ENCODE results near the gene LHFPL3.

LHFPL3 gene

DNA sequence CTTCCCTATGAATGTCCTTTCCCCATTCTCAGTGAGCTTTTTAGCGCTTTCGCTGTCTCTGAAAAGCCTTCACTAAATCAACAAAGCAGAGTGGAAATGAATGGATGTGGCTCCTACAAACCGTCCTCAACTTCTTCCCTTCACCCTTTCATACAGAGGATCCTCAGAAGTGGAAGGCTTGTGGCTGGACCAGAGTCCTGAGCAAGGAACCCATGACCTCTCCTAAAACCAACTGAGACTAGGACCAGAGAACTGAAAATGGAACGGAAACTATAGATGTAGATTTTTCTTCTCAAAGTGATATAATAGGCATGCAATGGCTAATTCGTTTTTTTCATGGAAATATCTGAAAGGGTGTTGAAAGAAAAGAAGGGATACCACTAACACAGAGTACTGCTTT is 122.5 kb downstream of the LHFPL3 start:
- no peak overlapping the region for H2BK120ac ChIP-seq (ENCODE audit: low read depth, low read length)
- DNase-seq = no peak
- H3K27me3 ChIP-seq (ENCODE audit: insufficient read depth, low read length, poor library complexity) = no peaks in the 10 kb centered on the region
- H4K5ac ChIP-seq (ENCODE audit: low read length) = no peak overlapping the region
- no peak overlapping the region for H3K4me2 ChIP-seq (ENCODE audit: low read length)
- no peak overlapping the region for H4K8ac ChIP-seq (ENCODE audit: low read depth, low read length)
- no peaks in the 10 kb centered on the region for H3K36me3 ChIP-seq (ENCODE audit: control insufficient read depth, insufficient read depth, low read length)
- no peak overlapping the region for H3K56ac ChIP-seq (ENCODE audit: low read length)
- no peaks in the 10 kb centered on the region for H3K79me2 ChIP-seq (ENCODE audit: control insufficient read depth, insufficient read depth, low read length)
- no peak overlapping the region for H3K4ac ChIP-seq (ENCODE audit: low read depth, low read length)
- H3K9ac ChIP-seq (ENCODE audit: low read length) = no peak overlapping the region
- H3K4me1 ChIP-seq (ENCODE audit: control insufficient read depth, low read depth, low read length) = no peaks in the 10 kb centered on the region
- H3K4me3 ChIP-seq (ENCODE audit: low read length) = no peak overlapping the region
- no peak overlapping the region for H3K23ac ChIP-seq (ENCODE audit: low read length)
- WGBS (ENCODE audit: extremely low coverage, insufficient coverage, low lambda C conversion rate) = no CpG with 5 or more reads among the region's 5 CpGs
- no peak overlapping the region for H2AK5ac ChIP-seq (ENCODE audit: low read length)
- no peak overlapping the region for H2BK5ac ChIP-seq (ENCODE audit: low read length)
- no peak overlapping the region for H3K27ac ChIP-seq (ENCODE audit: low read depth, low read length)
- H2BK15ac ChIP-seq (replicated peaks; ENCODE audit: low read depth) = no peak overlapping the region
- no peak overlapping the region for H3K18ac ChIP-seq (ENCODE audit: low read length)
- H3K79me1 ChIP-seq (ENCODE audit: low read length) = no peaks in the 10 kb centered on the region

DNA sequence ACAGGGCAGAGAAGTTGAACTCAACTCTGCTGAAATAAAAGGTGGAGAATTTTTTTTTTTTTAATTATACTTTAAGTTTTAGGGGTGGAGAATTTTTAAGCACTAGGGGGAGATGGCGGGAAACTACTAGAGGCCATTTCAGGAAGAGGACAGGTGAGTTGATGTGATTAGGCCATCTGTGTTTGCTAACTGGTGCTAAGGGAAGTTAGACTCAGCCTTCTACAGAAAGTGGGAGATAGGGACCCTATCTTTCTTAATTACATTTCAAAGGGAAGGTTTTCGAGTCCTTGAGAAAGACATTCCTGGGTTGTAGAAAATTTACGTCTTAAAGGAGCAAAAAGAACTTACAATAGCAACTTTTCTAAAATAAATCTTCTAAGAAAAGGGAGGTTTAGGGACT is 124.8 kb downstream of the LHFPL3 start:
- WGBS (ENCODE audit: extremely low coverage, insufficient coverage, low lambda C conversion rate) = no CpG with 5 or more reads among the region's 3 CpGs

DNA sequence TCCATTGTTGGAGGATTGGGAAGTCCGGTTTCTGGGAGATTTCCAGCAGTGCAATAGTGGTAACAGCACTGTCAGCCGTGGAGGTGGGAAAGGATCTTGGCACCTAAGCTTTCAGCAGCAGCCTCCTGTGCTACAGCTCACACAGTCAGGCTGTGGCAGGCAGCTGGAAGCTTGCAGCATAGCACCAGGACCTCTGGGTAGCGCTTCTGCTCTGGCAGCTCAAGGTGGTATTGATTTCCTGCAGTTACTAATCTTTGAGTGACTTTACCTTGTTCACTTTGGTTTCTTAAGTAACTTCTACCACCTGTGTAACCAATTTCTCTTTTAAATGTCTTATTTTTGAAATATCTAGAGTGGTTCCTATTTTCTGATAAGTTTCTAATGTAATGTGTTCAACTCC is 130.5 kb downstream of the LHFPL3 start:
- no peaks in the 10 kb centered on the region for H3K79me1 ChIP-seq (ENCODE audit: low read length)
- no peak overlapping the region for H4K8ac ChIP-seq (ENCODE audit: low read depth, low read length)
- H3K23ac ChIP-seq (ENCODE audit: low read length) = no peak overlapping the region
- no peaks in the 10 kb centered on the region for H3K36me3 ChIP-seq (ENCODE audit: control insufficient read depth, insufficient read depth, low read length)
- H3K9ac ChIP-seq (ENCODE audit: low read length) = no peak overlapping the region
- no peaks in the 10 kb centered on the region for H3K79me2 ChIP-seq (ENCODE audit: control insufficient read depth, insufficient read depth, low read length)
- no peak overlapping the region for H3K4me3 ChIP-seq (ENCODE audit: low read length)
- no peak overlapping the region for H2BK15ac ChIP-seq (replicated peaks; ENCODE audit: low read depth)
- no CpG with 5 or more reads among the region's 3 CpGs for WGBS (ENCODE audit: extremely low coverage, insufficient coverage, low lambda C conversion rate)
- H2BK120ac ChIP-seq (ENCODE audit: low read depth, low read length) = no peak overlapping the region
- H3K18ac ChIP-seq (ENCODE audit: low read length) = no peak overlapping the region
- H3K4me2 ChIP-seq (ENCODE audit: low read length) = no peak overlapping the region
- no peak overlapping the region for H4K5ac ChIP-seq (ENCODE audit: low read length)
- H3K4ac ChIP-seq (ENCODE audit: low read depth, low read length) = no peak overlapping the region
- peak overlapping the region; percentile 45 for H3K27ac ChIP-seq (ENCODE audit: low read depth, low read length)
- DNase-seq = no peak
- H2AK5ac ChIP-seq (ENCODE audit: low read length) = no peak overlapping the region
- no peaks in the 10 kb centered on the region for H3K27me3 ChIP-seq (ENCODE audit: insufficient read depth, low read length, poor library complexity)
- H3K56ac ChIP-seq (ENCODE audit: low read length) = no peak overlapping the region
- H3K4me1 ChIP-seq (ENCODE audit: control insufficient read depth, low read depth, low read length) = no peaks in the 10 kb centered on the region
- no peak overlapping the region for H2BK5ac ChIP-seq (ENCODE audit: low read length)

More for the DNA sequence above, 124.8 kb downstream of the LHFPL3 start:
- H3K4me3 ChIP-seq (ENCODE audit: low read length) = no peak overlapping the region
- no peak overlapping the region for H2AK5ac ChIP-seq (ENCODE audit: low read length)
- H2BK120ac ChIP-seq (ENCODE audit: low read depth, low read length) = no peak overlapping the region
- DNase-seq = peak; percentile 5
- H3K56ac ChIP-seq (ENCODE audit: low read length) = no peak overlapping the region
- no peaks in the 10 kb centered on the region for H3K79me2 ChIP-seq (ENCODE audit: control insufficient read depth, insufficient read depth, low read length)
- H3K27me3 ChIP-seq (ENCODE audit: insufficient read depth, low read length, poor library complexity) = no peaks in the 10 kb centered on the region
- H3K79me1 ChIP-seq (ENCODE audit: low read length) = no peaks in the 10 kb centered on the region
- H3K4me1 ChIP-seq (ENCODE audit: control insufficient read depth, low read depth, low read length) = no peaks in the 10 kb centered on the region
- H4K8ac ChIP-seq (ENCODE audit: low read depth, low read length) = no peak overlapping the region
- H3K27ac ChIP-seq (ENCODE audit: low read depth, low read length) = no peak overlapping the region
- H3K9ac ChIP-seq (ENCODE audit: low read length) = no peak overlapping the region
- no peaks in the 10 kb centered on the region for H3K36me3 ChIP-seq (ENCODE audit: control insufficient read depth, insufficient read depth, low read length)
- no peak overlapping the region for H3K4ac ChIP-seq (ENCODE audit: low read depth, low read length)
- no peak overlapping the region for H3K18ac ChIP-seq (ENCODE audit: low read length)
- H4K5ac ChIP-seq (ENCODE audit: low read length) = no peak overlapping the region
- no peak overlapping the region for H3K23ac ChIP-seq (ENCODE audit: low read length)
- no peak overlapping the region for H2BK15ac ChIP-seq (replicated peaks; ENCODE audit: low read depth)
- no peak overlapping the region for H3K4me2 ChIP-seq (ENCODE audit: low read length)
- no peak overlapping the region for H2BK5ac ChIP-seq (ENCODE audit: low read length)

DNA sequence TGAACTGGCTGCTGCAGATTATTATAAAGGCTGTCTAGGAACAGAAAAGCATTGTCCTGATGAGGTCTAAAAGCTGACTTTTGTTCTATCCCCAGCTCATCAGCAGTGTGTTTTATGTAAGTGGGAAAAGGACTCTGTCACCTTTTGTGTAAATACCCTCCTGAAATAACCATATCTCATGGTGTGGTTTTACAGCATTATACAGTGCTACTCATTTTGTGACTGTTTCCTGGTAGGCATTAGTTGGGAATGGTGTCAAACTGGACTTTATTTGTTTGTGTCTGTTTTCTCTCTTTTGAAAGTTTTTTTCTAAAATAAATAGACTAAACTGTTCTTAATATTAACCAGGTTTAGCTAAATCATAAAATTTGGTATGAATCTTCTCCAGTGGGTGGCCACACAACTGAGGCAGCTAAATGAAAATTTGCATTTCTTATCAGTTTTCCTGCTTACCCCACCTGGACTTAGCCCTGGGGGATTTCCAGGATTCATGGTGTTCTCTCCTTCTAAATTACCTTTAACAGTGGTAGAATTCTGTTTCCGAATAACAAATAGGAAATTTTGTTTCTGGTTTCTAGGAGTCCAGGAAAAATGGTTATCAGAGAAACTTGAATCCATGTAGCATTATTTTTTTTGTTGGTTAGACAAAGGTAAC is 140.9 kb downstream of the LHFPL3 start:
- Histone ChIP-seq H3K18ac (ENCODE audit: low read length) (no peak overlapping the region), H2BK120ac (ENCODE audit: low read depth, low read length) (no peak overlapping the region), H4K8ac (ENCODE audit: low read depth, low read length) (no peak overlapping the region), H3K27me3 (ENCODE audit: insufficient read depth, low read length, poor library complexity) (no peaks in the 10 kb centered on the region), H2AK5ac (ENCODE audit: low read length) (no peak overlapping the region), H2BK5ac (ENCODE audit: low read length) (no peak overlapping the region), H3K4me2 (ENCODE audit: low read length) (no peak overlapping the region), H3K4ac (ENCODE audit: low read depth, low read length) (no peak overlapping the region), H3K4me1 (ENCODE audit: control insufficient read depth, low read depth, low read length) (no peaks in the 10 kb centered on the region), H3K36me3 (ENCODE audit: control insufficient read depth, insufficient read depth, low read length) (no peaks in the 10 kb centered on the region), H3K27ac (ENCODE audit: low read depth, low read length) (no peak overlapping the region), H2BK15ac (replicated peaks; ENCODE audit: low read depth) (no peak overlapping the region), H3K9ac (ENCODE audit: low read length) (no peak overlapping the region), H3K56ac (ENCODE audit: low read length) (no peak overlapping the region), H3K4me3 (ENCODE audit: low read length) (no peak overlapping the region), H4K5ac (ENCODE audit: low read length) (no peak overlapping the region), H3K79me2 (ENCODE audit: control insufficient read depth, insufficient read depth, low read length) (no peaks in the 10 kb centered on the region), H3K23ac (ENCODE audit: low read length) (no peak overlapping the region), H3K79me1 (ENCODE audit: low read length) (no peaks in the 10 kb centered on the region)
- no CpG with 5 or more reads among the region's 1 CpG for WGBS (ENCODE audit: extremely low coverage, insufficient coverage, low lambda C conversion rate)
- DNase-seq = no peak

DNA sequence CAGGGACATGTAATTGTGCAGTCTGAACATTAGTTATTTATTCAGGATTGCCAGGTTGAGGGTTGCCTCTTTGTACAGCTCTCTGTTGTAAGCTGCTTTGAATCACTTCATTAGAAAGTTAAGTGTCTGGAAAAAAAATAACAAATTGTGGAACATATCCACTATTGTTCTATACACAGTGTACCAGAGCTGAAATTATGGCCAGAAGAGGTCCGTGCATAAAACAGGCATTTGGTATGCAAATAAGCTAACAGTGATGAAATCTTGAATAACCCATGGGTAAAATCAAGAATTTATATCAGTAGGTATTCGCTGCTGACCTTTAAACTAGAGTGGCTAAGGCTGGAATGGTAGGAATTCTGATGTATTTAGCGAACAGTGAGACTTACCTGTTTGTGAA is 152.1 kb downstream of the LHFPL3 start:
- Histone ChIP-seq H2BK15ac (replicated peaks; ENCODE audit: low read depth) (no peak overlapping the region), H3K18ac (ENCODE audit: low read length) (no peak overlapping the region), H3K4me3 (ENCODE audit: low read length) (no peak overlapping the region), H3K23ac (ENCODE audit: low read length) (no peak overlapping the region), H3K36me3 (ENCODE audit: control insufficient read depth, insufficient read depth, low read length) (no peaks in the 10 kb centered on the region), H3K4me1 (ENCODE audit: control insufficient read depth, low read depth, low read length) (no peaks in the 10 kb centered on the region), H3K9ac (ENCODE audit: low read length) (no peak overlapping the region), H3K4ac (ENCODE audit: low read depth, low read length) (no peak overlapping the region), H3K27me3 (ENCODE audit: insufficient read depth, low read length, poor library complexity) (no peaks in the 10 kb centered on the region), H3K4me2 (ENCODE audit: low read length) (no peak overlapping the region), H3K79me2 (ENCODE audit: control insufficient read depth, insufficient read depth, low read length) (no peaks in the 10 kb centered on the region), H2AK5ac (ENCODE audit: low read length) (no peak overlapping the region), H3K79me1 (ENCODE audit: low read length) (no peaks in the 10 kb centered on the region), H4K8ac (ENCODE audit: low read depth, low read length) (no peak overlapping the region), H3K56ac (ENCODE audit: low read length) (no peak overlapping the region), H2BK5ac (ENCODE audit: low read length) (no peak overlapping the region), H3K27ac (ENCODE audit: low read depth, low read length) (no peak overlapping the region), H2BK120ac (ENCODE audit: low read depth, low read length) (no peak overlapping the region), H4K5ac (ENCODE audit: low read length) (no peak overlapping the region)
- no peak for DNase-seq
- WGBS (ENCODE audit: extremely low coverage, insufficient coverage, low lambda C conversion rate) = no CpG with 5 or more reads among the region's 3 CpGs

DNA sequence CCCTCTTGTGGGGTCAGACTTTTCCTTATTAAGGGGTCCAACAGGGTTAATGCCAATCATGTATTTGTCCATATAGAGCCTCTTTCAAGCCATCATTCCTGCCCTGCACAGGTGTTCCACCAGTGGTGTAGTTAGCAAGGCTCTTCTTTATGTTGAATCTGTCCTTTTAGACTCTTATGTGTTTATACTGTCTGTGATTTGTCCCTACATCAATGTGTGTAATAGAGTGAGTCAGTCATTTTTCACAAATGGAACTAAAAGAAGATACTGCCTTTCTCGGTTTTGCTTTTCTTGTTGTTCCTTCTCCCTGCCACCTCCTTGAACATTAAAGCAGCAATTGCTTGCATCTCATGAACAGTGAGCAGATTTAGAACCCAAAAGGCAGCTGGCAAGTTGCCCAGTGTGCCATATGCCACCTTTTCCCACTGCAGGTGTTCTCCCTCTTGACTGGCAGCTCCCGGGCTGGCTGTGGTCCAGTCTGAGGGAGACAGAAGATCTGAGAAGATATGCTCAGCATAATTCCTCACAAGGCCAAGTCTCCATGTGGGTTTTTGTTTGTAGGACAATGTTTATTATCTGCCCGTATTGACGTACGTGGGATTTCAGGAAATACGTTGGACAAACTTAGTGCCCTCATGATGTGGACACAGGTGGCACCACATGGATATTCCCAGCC is 154.1 kb downstream of the LHFPL3 start:
- H3K4ac ChIP-seq (ENCODE audit: low read depth, low read length) = no peak overlapping the region
- H2BK15ac ChIP-seq (replicated peaks; ENCODE audit: low read depth) = no peak overlapping the region
- no peak overlapping the region for H3K23ac ChIP-seq (ENCODE audit: low read length)
- no peaks in the 10 kb centered on the region for H3K27me3 ChIP-seq (ENCODE audit: insufficient read depth, low read length, poor library complexity)
- no peak overlapping the region for H4K5ac ChIP-seq (ENCODE audit: low read length)
- H3K79me2 ChIP-seq (ENCODE audit: control insufficient read depth, insufficient read depth, low read length) = no peaks in the 10 kb centered on the region
- H2BK5ac ChIP-seq (ENCODE audit: low read length) = no peak overlapping the region
- H3K36me3 ChIP-seq (ENCODE audit: control insufficient read depth, insufficient read depth, low read length) = no peaks in the 10 kb centered on the region
- WGBS (ENCODE audit: extremely low coverage, insufficient coverage, low lambda C conversion rate) = no CpG with 5 or more reads among the region's 6 CpGs
- H2AK5ac ChIP-seq (ENCODE audit: low read length) = no peak overlapping the region
- H3K9ac ChIP-seq (ENCODE audit: low read length) = no peak overlapping the region
- no peaks in the 10 kb centered on the region for H3K79me1 ChIP-seq (ENCODE audit: low read length)
- H3K4me2 ChIP-seq (ENCODE audit: low read length) = no peak overlapping the region
- DNase-seq = no peak
- H2BK120ac ChIP-seq (ENCODE audit: low read depth, low read length) = no peak overlapping the region
- no peak overlapping the region for H3K27ac ChIP-seq (ENCODE audit: low read depth, low read length)
- no peaks in the 10 kb centered on the region for H3K4me1 ChIP-seq (ENCODE audit: control insufficient read depth, low read depth, low read length)
- no peak overlapping the region for H3K18ac ChIP-seq (ENCODE audit: low read length)
- no peak overlapping the region for H3K56ac ChIP-seq (ENCODE audit: low read length)
- H4K8ac ChIP-seq (ENCODE audit: low read depth, low read length) = no peak overlapping the region
- no peak overlapping the region for H3K4me3 ChIP-seq (ENCODE audit: low read length)
